GM12878 (cell line): ENCODE data around the gene TTC39B. TPM values are rescaled to one million over a fixed set of nuclear protein-coding genes. Genes with fewer than 3 reads are reported as not detected.

ENCODE experiments used
- ATAC-seq: fragments of 200-7000 bp; cut with Tn5 transposase; 3 replicates; pipeline ENCODE4 v1.9.1; 2020; ENCODE audit warnings: mild to moderate bottlenecking, moderate library complexity
- BruUV-seq: library from RNA; stranded (reverse); fragments of 400-500 nt; replicated peaks from 2 replicates; lab custom pipeline; 2021; lab: Mats Ljungman, UMichigan
- CTCF ChIA-PET: fragments of 300-600 bp; sonication (Branson Sonifier 250); formaldehyde crosslinking; extraction: SDS; loops from one replicate; lab custom pipeline; 2021; ENCODE audit warnings: inconsistent platforms; lab: Yijun Ruan, JAX
- POLR2A ChIA-PET: fragments of 350-600 bp; formaldehyde crosslinking; extraction: SDS; loops from one replicate; lab custom pipeline; 2021; ENCODE audit warnings: inconsistent platforms; lab: Charles Lee
- RAD21 ChIA-PET: fragments of 300-600 bp; sonication (Branson Sonifier 250); formaldehyde crosslinking; loops from one replicate; lab custom pipeline; 2023; ENCODE audit warnings: antibody characterized with exemption; ENCODE audit not compliant: unreplicated experiment; lab: Charles Lee
- SMC1A ChIA-PET: fragments of 300-600 bp; sonication (Branson Sonifier 250); formaldehyde crosslinking; loops from one replicate; lab custom pipeline; 2023; ENCODE audit not compliant: unreplicated experiment, uncharacterized antibody; lab: Charles Lee
- DNase-seq: peaks from one replicate; pipeline ENCODE4 v3.0.0-alpha.2; 2011; ENCODE audit warnings: low read depth, low spot score
- FAIRE-seq: peaks from 3 replicates; lab custom pipeline; 2011; peaks lifted over from hg19 to GRCh38; lab: Jason Lieb, UNC
- H2AFZ ChIP-seq: 2 replicates; pipeline ENCODE4 v1.6.0; 2011; ENCODE audit warnings: low read depth, low read length, control low read depth; ENCODE audit not compliant: control insufficient read depth
- H3K27ac ChIP-seq: 2 replicates; pipeline ENCODE4 v1.5.1; 2011; ENCODE audit warnings: control low read depth; ENCODE audit not compliant: control insufficient read depth, insufficient read depth
- H3K27me3 ChIP-seq, 2 experiments: replicated peaks in 1 of 2; 2 replicates each; pipeline versions ENCODE4 v1.6.0 to v1.6.1; 2011; ENCODE audit warnings: low read length in 1 of 2; ENCODE audit not compliant: control insufficient read depth in 2 of 2, insufficient read depth in 2 of 2
- H3K36me3 ChIP-seq, 2 experiments: 2 replicates each; pipeline ENCODE4 v1.5.1; 2011; ENCODE audit warnings: low read length in 1 of 2; ENCODE audit not compliant: control insufficient read depth in 2 of 2, insufficient read depth in 2 of 2
- H3K4me1 ChIP-seq: 2 replicates; pipeline ENCODE4 v1.6.1; 2011; ENCODE audit warnings: mild to moderate bottlenecking, low read length, moderate library complexity, mixed read lengths; ENCODE audit not compliant: control insufficient read depth, insufficient read depth
- H3K4me2 ChIP-seq: 2 replicates; pipeline ENCODE4 v1.6.0; 2011; ENCODE audit warnings: control low read depth; ENCODE audit not compliant: control insufficient read depth, insufficient read depth
- H3K4me3 ChIP-seq: fragments of 200-600 bp; sonication (generic); 2 replicates; pipeline ENCODE4 v1.5.1; 2016
- H3K79me2 ChIP-seq: 2 replicates; pipeline ENCODE4 v1.6.0; 2011; ENCODE audit warnings: low read length; ENCODE audit not compliant: control insufficient read depth, insufficient read depth
- H3K9ac ChIP-seq: 2 replicates; pipeline ENCODE4 v1.8.0; 2011; ENCODE audit warnings: low read length, control low read depth, mixed read lengths; ENCODE audit not compliant: control insufficient read depth, insufficient read depth
- H3K9me3 ChIP-seq: replicated peaks from 3 replicates; pipeline ENCODE4 v1.5.1; 2011; ENCODE audit warnings: mild to moderate bottlenecking, low read length; ENCODE audit not compliant: control insufficient read depth, insufficient read depth
- H4K20me1 ChIP-seq: 2 replicates; pipeline ENCODE4 v1.6.0; 2011; ENCODE audit not compliant: control insufficient read depth, insufficient read depth
- E2F4 ChIP-seq: IDR thresholded peaks from 2 replicates; pipeline ENCODE4 v1.6.1; 2012; ENCODE audit warnings: low read depth, low read length, improper control_type of control experiment
- EGR1 ChIP-seq, 2 experiments: IDR thresholded peaks; 1 replicate in 1 of 2; 2 replicates in 1 of 2; pipeline ENCODE4 v1.6.1; 2011 to 2012; ENCODE audit warnings: low read depth in 2 of 2, low read length in 2 of 2, borderline replicate concordance in 1 of 2, mild to moderate bottlenecking in 1 of 2, moderate library complexity in 1 of 2
- MEF2A ChIP-seq: IDR thresholded peaks from 2 replicates; pipeline ENCODE4 v1.6.1; 2011; ENCODE audit warnings: low read depth, mild to moderate bottlenecking, low read length, moderate library complexity; ENCODE audit not compliant: insufficient read depth
- MXI1 ChIP-seq: fragments of 150-350 bp; IDR thresholded peaks from 2 replicates; pipeline ENCODE4 v1.6.1; 2011; ENCODE audit warnings: low read depth, mild to moderate bottlenecking, inconsistent platforms, low read length, improper control_type of control experiment
- POLR2AphosphoS2 ChIP-seq: IDR thresholded peaks from 2 replicates; pipeline ENCODE4 v1.6.1; 2011; ENCODE audit warnings: low read depth, mild to moderate bottlenecking, low read length, improper control_type of control experiment, moderate library complexity
- SREBF2 ChIP-seq: IDR thresholded peaks from 2 replicates; pipeline ENCODE4 v1.6.1; 2012; ENCODE audit warnings: mild to moderate bottlenecking, low read length
- SUPT20H ChIP-seq: IDR thresholded peaks from 2 replicates; pipeline ENCODE4 v1.6.1; 2011; ENCODE audit warnings: low read depth, mild to moderate bottlenecking, low read length, moderate library complexity, borderline replicate concordance; ENCODE audit not compliant: control insufficient read depth
- TCF7 ChIP-seq: IDR thresholded peaks from 2 replicates; pipeline ENCODE4 v1.6.1; 2014; ENCODE audit warnings: antibody characterized with exemption, borderline replicate concordance
- YBX1 ChIP-seq: fragments of 450-650 bp; IDR thresholded peaks from 2 replicates; pipeline ENCODE4 v1.6.1; 2016; ENCODE audit warnings: antibody characterized with exemption
- in situ Hi-C: fragments of 300-500 bp; cut with MboI; formaldehyde crosslinking; loops from 9 replicates; pipeline ENCODE4 v1.14.3; 2018; ENCODE audit warnings: mixed read lengths
- intact Hi-C: fragments of 100-400 bp; cut with micrococcal nuclease; formaldehyde crosslinking; loops from one replicate; pipeline ENCODE4 v1.14.2; 2022; ENCODE audit not compliant: unreplicated experiment
- polyA plus RNA-seq, 11 experiments: library from polyadenylated mRNA; depleted of rRNA in 4 of 11; unstranded in 6 of 11; stranded (reverse) in 5 of 11; fragments of >200 nt; fragmentation: Nextera tagmentation in 4 of 11; fragmentation: Illumina TruSeq in 1 of 11; extraction: Ambion mirVana in 4 of 11; extraction: Trizol in 1 of 11; gene quantifications; 1 replicate in 1 of 11; 2 replicates in 10 of 11; pipeline versions ENCODE4 v1.2.1 to v1.2.3, GENCODE V29; 2011 to 2016; ENCODE audit warnings: inconsistent platforms in 2 of 11, missing spikeins in 2 of 11, low read depth in 1 of 11
- total RNA-seq, 4 experiments: library from RNA; depleted of rRNA in 3 of 4; stranded (reverse); fragments of >200 nt in 3 of 4; fragmentation: Illumina TruSeq in 1 of 4; extraction: Trizol in 1 of 4; gene quantifications; 2 replicates each; pipeline versions ENCODE4 v1.2.1 to v1.2.3, GENCODE V29; 2013 to 2021
- TF ChIP-seq, protein P1 (sequence below): IDR thresholded peaks from 2 replicates; pipeline ENCODE4 v1.6.1; 2012; ENCODE audit warnings: mild to moderate bottlenecking, low read depth, low read length

TTC39B gene
- total and polyA plus RNA-seq, 10 of the 15 experiments (the other 5 are each of a cell fraction or from before 2014, with no cell fraction given), result 0.68 to 2.5 (median 1.5) TPM

- ChIA-PET POLR2A (no interaction called here), CTCF (interaction anchor here (0.9 to 1.5 kb wide), 9 partner anchors 11 to 385 kb away, joined by 3 to 5 read pairs (median 3); partner anchors contain the start of gene TTC39B), RAD21 (interaction anchor here (0.9 to 1.0 kb wide), 2 partner anchors 254 to 256 kb away, joined by 3 to 4 read pairs; no protein-coding TSS in a partner anchor), SMC1A (interaction anchor here (0.8 to 1.4 kb wide), 5 partner anchors 9 to 328 kb away, joined by 3 to 4 read pairs (median 3); no protein-coding TSS in a partner anchor)
- Histone ChIP-seq H4K20me1 (no peaks in the 10 kb centered on the region), H3K79me2 (no peaks in the 10 kb centered on the region), H3K9ac (no peak overlapping the region), H3K9me3 (no peaks in the 10 kb centered on the region), H3K4me1 (no peaks in the 10 kb centered on the region), H2AFZ (no peak overlapping the region), H3K4me2 (no peak overlapping the region), H3K36me3 (no peaks in the 10 kb centered on the region), H3K4me3 (no peak overlapping the region), H3K27ac (no peak overlapping the region), H3K27me3 (no peaks in the 10 kb centered on the region)
- no TSS peak for BruUV-seq
- FAIRE-seq (no peak), ATAC-seq (no peak), DNase-seq (no peak)
- TF ChIP-seq POLR2AphosphoS2, result no peak
- no peak for TF ChIP-seq MXI1
- no peak for TF ChIP-seq EGR1 (IDR thresholded peaks at IDR 0.05; ENCODE audit: borderline replicate concordance in 1 of 2, low read depth in 2 of 2, low read length in 2 of 2)
- TF ChIP-seq E2F4, result no peak
- TF ChIP-seq YBX1, result no peak
- TF ChIP-seq, protein P1, sequence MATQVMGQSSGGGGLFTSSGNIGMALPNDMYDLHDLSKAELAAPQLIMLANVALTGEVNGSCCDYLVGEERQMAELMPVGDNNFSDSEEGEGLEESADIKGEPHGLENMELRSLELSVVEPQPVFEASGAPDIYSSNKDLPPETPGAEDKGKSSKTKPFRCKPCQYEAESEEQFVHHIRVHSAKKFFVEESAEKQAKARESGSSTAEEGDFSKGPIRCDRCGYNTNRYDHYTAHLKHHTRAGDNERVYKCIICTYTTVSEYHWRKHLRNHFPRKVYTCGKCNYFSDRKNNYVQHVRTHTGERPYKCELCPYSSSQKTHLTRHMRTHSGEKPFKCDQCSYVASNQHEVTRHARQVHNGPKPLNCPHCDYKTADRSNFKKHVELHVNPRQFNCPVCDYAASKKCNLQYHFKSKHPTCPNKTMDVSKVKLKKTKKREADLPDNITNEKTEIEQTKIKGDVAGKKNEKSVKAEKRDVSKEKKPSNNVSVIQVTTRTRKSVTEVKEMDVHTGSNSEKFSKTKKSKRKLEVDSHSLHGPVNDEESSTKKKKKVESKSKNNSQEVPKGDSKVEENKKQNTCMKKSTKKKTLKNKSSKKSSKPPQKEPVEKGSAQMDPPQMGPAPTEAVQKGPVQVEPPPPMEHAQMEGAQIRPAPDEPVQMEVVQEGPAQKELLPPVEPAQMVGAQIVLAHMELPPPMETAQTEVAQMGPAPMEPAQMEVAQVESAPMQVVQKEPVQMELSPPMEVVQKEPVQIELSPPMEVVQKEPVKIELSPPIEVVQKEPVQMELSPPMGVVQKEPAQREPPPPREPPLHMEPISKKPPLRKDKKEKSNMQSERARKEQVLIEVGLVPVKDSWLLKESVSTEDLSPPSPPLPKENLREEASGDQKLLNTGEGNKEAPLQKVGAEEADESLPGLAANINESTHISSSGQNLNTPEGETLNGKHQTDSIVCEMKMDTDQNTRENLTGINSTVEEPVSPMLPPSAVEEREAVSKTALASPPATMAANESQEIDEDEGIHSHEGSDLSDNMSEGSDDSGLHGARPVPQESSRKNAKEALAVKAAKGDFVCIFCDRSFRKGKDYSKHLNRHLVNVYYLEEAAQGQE, result no peak
- no peak for TF ChIP-seq SREBF2
- TF ChIP-seq MEF2A, result no peak
- TF ChIP-seq SUPT20H, result no peak
- no peak for TF ChIP-seq TCF7
- in situ Hi-C loops, result no loop called here
- intact Hi-C loops, result loop anchor here (1.0 to 10.0 kb wide), 3 partner anchors 138 to 328 kb away; no protein-coding TSS in a partner anchor
Measured at GRCh38 chr9:15278839-15279238, 28.2 kb downstream of the TTC39B start.
